ENCODE results near the gene STX18.

DNA sequence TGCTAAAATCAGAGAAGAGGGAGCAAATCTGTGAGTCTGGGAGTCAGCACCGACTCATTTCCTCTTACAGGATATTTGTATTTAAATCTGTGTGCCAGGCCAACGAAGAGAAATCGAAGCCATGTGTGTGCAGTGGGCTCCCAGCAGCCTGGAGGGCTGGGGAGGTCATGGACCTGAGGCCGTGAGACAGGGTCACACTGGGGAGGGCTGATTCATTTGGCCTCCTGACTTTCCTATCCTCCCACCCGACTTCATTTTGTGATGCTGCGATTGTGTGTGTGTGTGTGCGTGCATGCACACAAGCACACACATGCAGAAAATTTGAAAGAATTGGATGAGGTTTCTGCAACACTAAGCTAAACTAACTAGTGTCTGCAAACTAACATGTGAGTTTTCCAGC, 48.7 kb upstream of the STX18 start:
- TF ChIP-seq CTCF (IDR thresholded peaks at IDR 0.05) (no peak), POLR2A (IDR thresholded peaks at IDR 0.05) (no peak)
